ENCODE measurements around the gene CHTOP.
"Not testable (repeated sequence)": the region's sequence is repeated elsewhere in the genome, so short reads cannot be mapped to it uniquely, and the experiment has no call there.

The CHTOP gene

GRCh38 chr1:153635872-153636271 lies 2.0 kb downstream of the CHTOP start:
- no peak for DNase-seq (ENCODE audit: low read depth)

GRCh38 chr1:153636312-153636711 lies 2.4 kb downstream of the CHTOP start:
- no peak for DNase-seq (ENCODE audit: low read depth)

DNA sequence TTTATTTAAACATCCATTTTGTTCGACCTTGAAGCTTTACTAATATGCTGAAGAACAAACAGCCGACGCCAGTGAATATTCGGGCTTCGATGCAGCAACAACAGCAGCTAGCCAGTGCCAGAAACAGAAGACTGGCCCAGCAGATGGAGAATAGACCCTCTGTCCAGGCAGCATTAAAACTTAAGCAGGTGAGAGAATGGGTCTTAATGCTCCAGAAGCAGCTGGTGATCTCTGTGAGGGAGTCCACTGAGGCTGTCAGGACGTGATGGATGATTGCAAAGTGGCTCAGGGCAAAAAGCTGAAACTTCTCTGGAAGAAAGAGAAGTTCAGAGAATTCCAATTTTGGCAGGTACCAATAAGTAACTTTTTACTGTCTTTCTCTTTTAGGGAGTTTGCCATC lies 4.4 kb downstream of the CHTOP start:
- DNase-seq (ENCODE audit: low read depth): no peak

DNA sequence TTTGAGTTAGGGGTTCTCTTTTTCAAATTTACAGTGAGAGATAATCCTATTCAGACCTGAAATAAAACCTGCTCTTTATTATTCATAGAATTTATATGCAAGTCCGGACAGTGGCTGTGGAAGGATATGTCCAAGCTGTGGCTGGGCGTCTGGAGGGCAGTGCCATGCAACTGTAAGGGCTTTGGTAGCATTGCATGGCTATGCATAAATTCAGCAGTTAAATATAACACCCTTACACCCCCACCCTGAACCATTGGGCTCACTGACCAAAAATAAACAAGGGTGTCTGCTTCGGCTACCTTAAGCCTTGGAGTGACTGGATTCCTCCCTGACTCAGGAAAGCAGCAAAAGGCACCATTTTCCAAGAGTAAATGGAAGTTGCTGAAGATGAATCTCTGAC lies 5.4 kb downstream of the CHTOP start:
- no peak for DNase-seq (ENCODE audit: low read depth)

DNA sequence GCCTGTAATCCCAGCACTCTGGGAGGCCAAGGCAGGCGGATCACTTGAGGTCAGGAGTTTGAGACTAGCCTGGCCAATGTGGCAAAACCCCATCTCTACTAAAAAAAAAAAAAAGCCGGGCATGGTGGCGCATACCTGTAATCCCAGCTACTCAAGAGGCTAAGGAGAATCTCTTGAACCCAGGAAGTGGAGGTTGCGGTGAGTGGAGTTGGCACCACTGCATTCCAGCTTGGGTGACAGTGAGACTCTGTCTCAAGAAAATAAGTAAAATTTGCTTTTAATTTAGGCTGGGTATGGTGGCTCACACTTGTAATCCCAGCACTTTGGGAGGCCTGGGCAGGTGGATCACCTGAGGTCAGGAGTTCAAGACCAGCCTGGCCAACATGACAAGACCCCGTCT lies 6.3 kb downstream of the CHTOP start:
- not testable (repeated sequence) for DNase-seq (ENCODE audit: low read depth)

GRCh38 chr1:153640861-153641260 lies 7.0 kb downstream of the CHTOP start:
- no peak for DNase-seq (ENCODE audit: low read depth)

GRCh38 chr1:153642161-153642560 lies 8.3 kb downstream of the CHTOP start:
- DNase-seq (ENCODE audit: low read depth): no peak

DNA sequence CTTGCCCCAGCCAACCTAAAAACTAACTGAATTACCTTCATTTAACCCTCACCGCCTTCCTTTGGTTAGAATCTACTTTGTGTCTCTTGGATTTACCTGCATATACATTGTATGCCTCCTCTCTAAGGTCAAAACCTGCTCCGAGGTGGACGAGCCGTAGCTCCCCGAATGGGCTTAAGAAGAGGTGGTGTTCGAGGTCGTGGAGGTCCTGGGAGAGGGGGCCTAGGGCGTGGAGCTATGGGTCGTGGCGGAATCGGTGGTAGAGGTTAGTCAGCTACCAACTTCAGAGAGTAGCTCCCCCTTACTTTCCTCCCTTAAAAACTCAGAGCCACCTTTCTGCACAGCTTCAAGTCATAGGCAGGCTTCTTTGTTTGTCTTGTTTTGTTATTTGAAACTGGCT lies 9.2 kb downstream of the CHTOP start:
- no peak for DNase-seq (ENCODE audit: low read depth)

- DNase-seq (ENCODE audit: low read depth): no peak
Measured at GRCh38 chr1:153643816-153644215, 9.9 kb downstream of the CHTOP start.

DNA sequence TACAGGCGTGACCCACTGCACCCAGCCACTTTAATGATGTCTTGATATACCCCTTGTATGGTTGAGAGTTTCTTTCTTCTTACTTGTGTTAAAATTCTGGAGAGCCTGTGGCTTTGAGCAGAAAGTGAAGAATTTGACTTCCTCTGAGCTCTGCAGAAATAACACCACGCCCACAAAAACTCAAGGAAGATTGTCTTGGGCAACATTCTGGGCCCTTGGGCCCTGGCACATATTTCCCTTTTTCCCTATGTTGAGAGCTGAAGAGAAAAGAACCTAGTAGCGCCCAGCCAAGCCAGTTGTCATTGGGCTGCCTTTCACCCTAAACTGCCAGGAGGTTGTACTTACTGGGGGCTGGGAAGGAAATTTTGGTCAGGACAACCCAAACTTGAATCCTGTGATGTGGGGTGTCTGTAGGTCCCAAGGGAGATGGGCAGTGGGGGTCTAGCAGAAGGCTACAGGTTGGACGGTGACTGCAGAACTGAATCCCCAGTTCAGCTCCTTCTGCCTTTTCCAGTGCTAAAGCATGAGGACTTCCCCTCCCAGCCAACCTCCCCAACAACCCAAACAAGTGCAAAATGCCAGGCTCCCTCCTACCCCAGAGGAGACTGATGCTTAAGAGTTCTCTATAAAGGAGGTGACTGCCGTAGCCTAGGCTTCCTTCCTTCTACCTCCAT lies 12.9 kb downstream of the CHTOP start:
- no peak for DNase-seq (ENCODE audit: low read depth)

- no peak for DNase-seq (ENCODE audit: low read depth)
Measured at GRCh38 chr1:153647346-153647714, 13.5 kb downstream of the CHTOP start.

DNA sequence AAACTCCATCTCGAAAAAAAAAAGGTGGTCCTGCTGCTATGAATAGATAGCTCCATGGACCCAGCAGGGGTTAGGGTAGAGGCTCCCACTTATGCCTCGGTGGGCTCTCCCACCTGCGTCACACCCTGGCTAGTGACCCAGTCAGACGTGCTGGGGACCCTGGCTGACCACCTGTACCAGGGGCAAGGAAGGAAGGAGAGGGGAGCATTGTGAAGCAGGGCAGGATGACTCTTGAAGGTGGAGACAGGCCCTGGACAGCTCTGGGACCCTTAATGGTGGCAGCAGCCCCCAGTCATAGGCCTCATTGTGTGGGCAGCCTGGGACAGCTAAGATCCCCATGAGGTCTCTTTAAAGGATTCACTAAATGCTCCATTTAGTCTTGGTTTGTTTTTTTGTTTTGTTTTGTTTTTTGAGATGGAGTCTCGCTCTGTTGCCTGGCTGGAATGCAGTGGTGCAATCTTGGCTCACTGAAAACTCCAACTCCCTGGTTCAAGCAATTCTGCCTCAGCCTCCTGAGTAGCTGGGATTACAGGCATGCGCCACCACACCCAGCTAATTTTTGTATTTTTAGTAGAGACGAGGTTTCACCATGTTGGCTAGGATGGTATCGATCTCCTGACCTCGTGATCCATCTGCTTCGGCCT lies 14.3 kb downstream of the CHTOP start:
- no peak for DNase-seq (ENCODE audit: low read depth)

DNA sequence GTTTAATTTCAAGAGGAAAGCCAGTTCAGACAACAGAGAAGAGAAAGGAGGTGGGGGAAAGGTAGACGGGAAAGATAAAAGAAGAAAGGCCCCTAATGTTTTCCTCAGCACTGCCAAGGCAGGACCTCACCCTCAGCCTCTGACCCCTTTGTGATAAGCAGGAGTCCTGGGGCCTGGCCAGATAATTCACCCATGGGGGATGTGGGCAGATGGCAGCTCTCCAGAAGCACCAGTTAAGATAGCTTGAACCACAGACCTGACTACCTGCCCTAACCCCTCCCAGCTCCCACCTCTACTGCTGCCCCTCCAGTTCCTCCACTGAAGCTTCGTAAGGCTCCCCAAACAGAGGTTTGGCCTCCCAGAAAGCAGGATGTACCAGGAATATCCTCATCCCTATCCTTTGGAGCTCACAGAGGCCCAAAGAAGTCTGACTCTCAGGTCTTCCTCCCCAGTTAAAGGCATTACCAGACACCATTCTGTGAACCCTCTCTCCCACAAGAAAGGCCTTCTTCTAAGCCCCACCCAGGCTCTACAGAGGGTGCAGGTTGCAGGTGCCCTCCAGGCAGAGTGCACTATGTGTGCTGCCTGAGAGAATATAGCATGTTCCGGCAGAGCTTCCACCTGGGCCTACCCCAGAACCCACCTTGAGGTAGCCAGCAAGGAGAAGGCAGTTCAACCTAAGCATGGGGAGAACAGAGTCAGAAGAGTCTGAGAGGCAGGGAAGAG lies 15.4 kb downstream of the CHTOP start:
- no peak for DNase-seq (ENCODE audit: low read depth)

- no peak for DNase-seq (ENCODE audit: low read depth)
Measured at GRCh38 chr1:153649863-153650235, 16.0 kb downstream of the CHTOP start.

GRCh38 chr1:153651771-153652170 lies 17.9 kb downstream of the CHTOP start:
- no peak for DNase-seq (ENCODE audit: low read depth)

DNA sequence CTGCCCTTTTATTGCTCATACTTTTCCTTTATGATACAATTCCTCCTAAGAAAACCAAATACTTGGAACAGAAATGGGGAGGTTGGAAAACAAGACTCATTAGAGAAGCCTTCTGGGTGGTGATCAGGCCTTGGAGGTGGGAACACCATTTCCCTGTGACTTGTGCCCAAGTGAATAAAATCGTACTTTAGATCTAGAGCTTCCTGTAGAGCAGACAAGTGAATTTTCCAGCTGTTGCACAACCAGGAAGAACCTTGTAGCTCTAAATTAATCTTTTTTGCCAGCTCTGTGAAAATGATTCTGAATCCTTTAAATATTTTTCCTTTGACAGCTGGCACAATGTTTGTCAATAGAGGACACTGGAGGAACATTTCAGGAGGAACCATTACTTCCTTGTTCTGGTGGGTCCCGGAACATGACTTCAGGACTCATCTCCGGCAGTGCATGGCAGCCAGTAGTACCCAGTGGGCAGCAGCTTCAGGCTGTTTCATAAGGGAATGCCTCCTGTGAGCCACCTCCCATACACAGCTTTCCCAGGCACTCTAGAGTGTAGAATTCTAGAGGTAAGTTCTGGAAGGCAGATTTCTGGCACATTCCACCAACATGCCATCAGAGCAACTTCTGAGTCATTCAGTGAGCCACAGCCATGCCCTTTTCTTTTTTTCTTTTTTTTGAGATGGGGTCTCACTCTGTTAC lies 19.1 kb downstream of the CHTOP start:
- DNase-seq (ENCODE audit: low read depth): no peak

GRCh38 chr1:153655333-153655732 lies 21.5 kb downstream of the CHTOP start:
- DNase-seq (ENCODE audit: low read depth): no peak

GRCh38 chr1:153658400-153659174 lies 24.7 kb downstream of the CHTOP start, which contains the start of gene SNAPIN:
TSS of gene SNAPIN (plus strand) at chr1:153658703. CDS start at chr1:153658744, 41 bp downstream.
- DNase-seq (ENCODE audit: low read depth): peak; percentile 81

GRCh38 chr1:153659175-153659534 lies 25.3 kb downstream of the CHTOP start:
- no peak for DNase-seq (ENCODE audit: low read depth)

DNA sequence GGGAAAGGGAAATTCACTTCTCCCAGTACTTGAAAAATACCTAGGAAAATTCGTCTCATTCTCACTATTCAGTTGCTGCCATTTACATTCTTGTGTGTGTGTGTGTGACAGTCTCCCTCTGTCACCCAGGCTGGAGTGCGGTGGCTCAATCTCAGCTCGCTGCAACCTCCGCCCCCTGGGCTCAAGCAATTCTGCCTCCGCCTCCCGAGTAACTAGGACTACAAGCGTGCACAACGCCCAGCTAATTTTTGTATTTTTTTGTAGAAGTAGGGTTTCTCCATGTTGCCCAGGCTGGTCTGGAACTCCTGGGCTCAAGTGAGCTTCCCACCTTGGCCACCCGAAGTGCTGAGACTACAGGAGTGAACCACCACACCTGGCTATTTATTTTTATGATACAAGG lies 25.8 kb downstream of the CHTOP start:
- no peak for DNase-seq (ENCODE audit: low read depth)

- no peak for DNase-seq (ENCODE audit: low read depth)
Measured at GRCh38 chr1:153661111-153661708, 27.3 kb downstream of the CHTOP start.

- no peak for DNase-seq (ENCODE audit: low read depth)
Measured at GRCh38 chr1:153662269-153662668, 28.4 kb downstream of the CHTOP start.

Data from stimulated activated CD8-positive, alpha-beta memory T cell treated with anti-CD3 and anti-CD28 coated beads, Interleukin-12 subunit alpha, Interleukin-12 subunit beta, amount 100 ng/mL, for 4 hours (primary cell).